ENCODE measurements around the gene KIF5B.

Gene KIF5B

GRCh38 chr10:32050177-32050576, 6.0 kb downstream of the KIF5B start:
- Histone ChIP-seq H3K27me3 (ENCODE audit: insufficient read depth, poor library complexity, severe bottlenecking) (no peaks in the 10 kb centered on the region), H3K4me3 (replicated peaks; ENCODE audit: insufficient read depth, low read length) (no peak overlapping the region), H3K27ac (replicated peaks) (no peak overlapping the region; the same call in 1 of the 2 replicates)
- TF ChIP-seq CTCF (IDR thresholded peaks at IDR 0.05; ENCODE audit: insufficient read depth, low read length) (no peak), REST (IDR thresholded peaks at IDR 0.05; ENCODE audit: insufficient replicate concordance, low read depth) (no peak), POLR2AphosphoS5 (IDR thresholded peaks at IDR 0.05; ENCODE audit: low read depth) (no peak)
- no peak for DNase-seq (ENCODE audit: low read depth in 1 of 2, low spot score in 1 of 2)

GRCh38 chr10:32049113-32049512, 7.1 kb downstream of the KIF5B start:
- no peak for DNase-seq (ENCODE audit: low read depth in 1 of 2, low spot score in 1 of 2)
- Histone ChIP-seq H3K27ac (replicated peaks) (no peak overlapping the region), H3K4me3 (replicated peaks; ENCODE audit: insufficient read depth, low read length) (no peak overlapping the region), H3K27me3 (ENCODE audit: insufficient read depth, poor library complexity, severe bottlenecking) (no peaks in the 10 kb centered on the region)
- TF ChIP-seq GABPA (IDR thresholded peaks at IDR 0.05; ENCODE audit: low read depth) (no peak), SPI1 (IDR thresholded peaks at IDR 0.05; ENCODE audit: borderline replicate concordance, low read depth) (no peak), POLR2AphosphoS5 (IDR thresholded peaks at IDR 0.05; ENCODE audit: low read depth) (no peak), REST (IDR thresholded peaks at IDR 0.05; ENCODE audit: insufficient replicate concordance, low read depth) (no peak), CTCF (IDR thresholded peaks at IDR 0.05; ENCODE audit: insufficient read depth, low read length) (no peak)

- TF ChIP-seq POLR2AphosphoS5 (IDR thresholded peaks at IDR 0.05; ENCODE audit: low read depth) (no peak), REST (IDR thresholded peaks at IDR 0.05; ENCODE audit: insufficient replicate concordance, low read depth) (no peak), GABPA (IDR thresholded peaks at IDR 0.05; ENCODE audit: low read depth) (no peak)
- no peak overlapping the region for H3K27ac ChIP-seq (replicated peaks)
- no peak for DNase-seq (ENCODE audit: low read depth in 1 of 2, low spot score in 1 of 2)
- no peak overlapping the region for H3K4me3 ChIP-seq (replicated peaks; ENCODE audit: insufficient read depth, low read length)
- no peaks in the 10 kb centered on the region for H3K27me3 ChIP-seq (ENCODE audit: insufficient read depth, poor library complexity, severe bottlenecking)
These were observed 7.9 kb downstream of the KIF5B start for GRCh38 chr10:32048282-32048681.

GRCh38 chr10:32047881-32048280, 8.3 kb downstream of the KIF5B start:
- TF ChIP-seq CTCF (IDR thresholded peaks at IDR 0.05; ENCODE audit: insufficient read depth, low read length) (no peak), GABPA (IDR thresholded peaks at IDR 0.05; ENCODE audit: low read depth) (no peak), SPI1 (IDR thresholded peaks at IDR 0.05; ENCODE audit: borderline replicate concordance, low read depth) (no peak), POLR2AphosphoS5 (IDR thresholded peaks at IDR 0.05; ENCODE audit: low read depth) (no peak), REST (IDR thresholded peaks at IDR 0.05; ENCODE audit: insufficient replicate concordance, low read depth) (no peak)

More at GRCh38 chr10:32047881-32048280, 8.3 kb downstream of the KIF5B start:
- Histone ChIP-seq H3K27me3 (ENCODE audit: insufficient read depth, poor library complexity, severe bottlenecking) (no peaks in the 10 kb centered on the region), H3K4me3 (replicated peaks; ENCODE audit: insufficient read depth, low read length) (no peak overlapping the region), H3K27ac (replicated peaks) (no peak overlapping the region)
- DNase-seq (ENCODE audit: low read depth in 1 of 2, low spot score in 1 of 2) = no peak

Measured in HL-60 (cell line).